HG03432 (cell line): ENCODE data around the gene UBE2Q2.
"Not testable (repeated sequence)": the region's sequence is repeated elsewhere in the genome, so short reads cannot be mapped to it uniquely, and the experiment has no call there.

Experiments
- ATAC-seq: cut with Tn5 transposase; IDR thresholded peaks from one replicate; pipeline ENCODE4 v1.9.1; 2021; ENCODE audit warnings: mild to moderate bottlenecking, moderate library complexity; ENCODE audit not compliant: unreplicated experiment

Gene UBE2Q2

DNA sequence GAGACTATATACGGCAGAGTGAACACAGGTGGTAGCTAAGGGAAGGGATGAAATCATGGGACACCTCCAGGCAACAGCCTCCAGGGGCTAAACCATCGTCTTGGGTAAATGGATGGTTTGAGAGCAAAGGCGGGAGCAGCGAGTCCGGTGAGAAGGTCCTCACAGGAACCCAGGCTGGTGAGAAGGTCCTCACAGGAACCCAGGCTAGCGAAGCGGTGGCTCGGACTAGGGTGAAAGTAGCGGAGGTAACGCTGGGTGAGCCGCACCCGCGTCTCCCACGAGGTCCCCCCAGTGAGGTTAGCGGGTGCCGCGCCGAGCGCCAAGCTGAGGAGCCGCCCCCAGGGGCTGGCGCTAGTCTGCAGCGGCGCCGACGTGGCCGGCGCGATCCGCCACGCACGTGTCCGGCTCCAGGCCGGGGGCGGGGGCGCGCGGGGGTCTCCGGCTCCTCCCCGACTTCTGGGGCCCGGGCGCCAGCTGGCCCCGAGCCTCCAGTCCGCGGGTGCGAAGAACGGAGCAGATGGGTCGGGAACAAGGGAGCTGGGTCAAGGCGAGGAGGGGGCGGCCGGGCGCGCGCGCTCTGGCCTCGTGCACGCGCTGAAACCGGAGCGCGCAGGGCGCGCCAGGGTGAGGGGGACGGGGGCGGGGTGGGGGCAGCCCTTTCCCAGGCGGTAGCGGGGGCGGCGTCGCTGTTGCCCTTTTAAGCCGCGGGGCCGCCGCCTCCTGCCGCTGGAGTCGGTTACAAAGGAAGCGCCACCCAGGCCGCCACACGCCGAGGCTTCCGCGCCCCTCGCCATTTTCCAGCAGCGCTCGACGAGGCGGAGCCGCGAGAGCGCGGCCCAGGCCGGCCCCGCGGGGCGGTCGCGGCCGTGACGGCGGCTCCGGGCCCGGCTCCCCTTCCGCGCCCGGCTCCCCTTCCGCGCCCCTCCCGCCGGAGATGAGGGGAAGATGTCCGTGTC lies at the start of gene UBE2Q2:
Gene UBE2Q2, plus strand, starts transcription at position 726 of the 956 bp plus-strand sequence. Its CDS starts 220 bp downstream, at position 946.
- ATAC-seq: peak; percentile 49

DNA sequence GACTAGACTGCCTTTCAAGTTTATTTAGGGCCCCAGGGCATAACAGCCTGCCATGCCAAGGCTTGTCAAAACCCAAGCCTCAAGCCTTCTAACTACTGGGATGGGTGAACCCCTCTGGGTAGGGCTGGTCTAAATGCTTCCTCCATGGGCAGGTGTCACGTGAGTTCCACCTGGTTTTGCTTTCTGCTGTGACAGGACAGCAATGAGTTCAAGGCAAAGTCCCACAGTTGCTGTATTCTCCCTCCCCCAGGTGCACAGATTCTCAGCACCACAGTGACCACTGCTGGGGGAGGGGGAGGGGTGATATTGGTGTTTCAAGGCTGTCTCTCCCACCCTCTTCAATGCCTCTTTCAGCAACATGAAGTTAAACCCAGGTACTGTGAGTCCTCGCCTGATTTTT lies 46.9 kb upstream of the UBE2Q2 start:
- ATAC-seq: no peak

DNA sequence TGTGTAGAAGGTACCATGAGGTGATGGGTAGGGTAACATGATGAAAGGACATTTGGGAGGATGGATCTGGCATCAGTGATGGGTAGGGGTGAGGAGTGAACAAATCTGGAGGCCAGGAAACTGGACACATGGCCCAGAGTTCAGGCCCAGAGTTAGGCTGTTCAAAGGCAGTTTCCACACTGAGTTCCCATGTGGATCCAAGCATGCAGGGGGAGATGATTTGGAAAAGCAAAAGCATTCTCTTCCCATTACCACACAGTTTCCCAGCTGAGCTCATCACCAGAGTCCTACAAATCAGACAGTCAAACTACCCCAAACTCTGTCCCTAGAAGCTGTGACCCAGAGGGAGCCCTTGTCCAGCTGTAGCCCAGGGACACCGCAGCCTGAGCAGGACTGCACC lies 46.1 kb upstream of the UBE2Q2 start:
- ATAC-seq: not testable (repeated sequence)

DNA sequence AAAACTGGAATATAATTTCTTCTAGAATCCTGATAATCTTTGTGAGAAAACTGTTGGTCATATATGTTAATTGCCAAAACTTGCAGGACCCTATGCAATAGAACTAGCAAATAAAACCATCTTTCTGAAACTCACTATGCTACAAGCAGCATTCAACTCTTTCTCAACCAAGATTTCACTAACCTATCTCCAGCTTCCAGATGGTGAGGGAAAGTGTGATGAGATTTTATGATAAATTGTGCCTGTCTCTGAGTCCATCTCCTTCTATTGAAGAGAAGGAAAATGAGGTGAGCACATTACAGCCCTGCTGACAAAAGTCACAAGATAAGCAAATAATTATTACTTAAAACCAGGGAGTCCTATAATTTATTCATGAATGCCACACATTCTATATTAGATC lies 44.1 kb upstream of the UBE2Q2 start:
- no peak for ATAC-seq

DNA sequence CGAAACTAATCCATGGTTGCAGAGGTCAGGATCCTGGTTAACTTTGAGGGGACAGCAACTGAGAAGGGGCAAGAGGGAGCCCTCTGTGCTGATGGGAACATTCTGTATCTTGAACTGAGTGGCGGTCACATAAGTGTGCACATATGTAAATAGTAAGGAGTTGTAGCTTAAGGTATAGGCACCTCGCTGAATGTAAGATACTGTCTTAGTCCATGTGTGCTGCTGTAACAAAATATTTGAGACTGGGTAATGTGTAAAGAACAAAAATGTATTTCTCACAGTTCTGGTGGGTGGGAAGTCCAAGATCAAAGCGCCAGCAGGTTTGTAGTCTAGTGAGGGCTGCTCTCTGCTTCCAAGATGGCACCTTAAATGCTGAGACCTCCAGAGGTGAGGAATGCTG lies 42.8 kb upstream of the UBE2Q2 start:
- ATAC-seq: not testable (repeated sequence)

DNA sequence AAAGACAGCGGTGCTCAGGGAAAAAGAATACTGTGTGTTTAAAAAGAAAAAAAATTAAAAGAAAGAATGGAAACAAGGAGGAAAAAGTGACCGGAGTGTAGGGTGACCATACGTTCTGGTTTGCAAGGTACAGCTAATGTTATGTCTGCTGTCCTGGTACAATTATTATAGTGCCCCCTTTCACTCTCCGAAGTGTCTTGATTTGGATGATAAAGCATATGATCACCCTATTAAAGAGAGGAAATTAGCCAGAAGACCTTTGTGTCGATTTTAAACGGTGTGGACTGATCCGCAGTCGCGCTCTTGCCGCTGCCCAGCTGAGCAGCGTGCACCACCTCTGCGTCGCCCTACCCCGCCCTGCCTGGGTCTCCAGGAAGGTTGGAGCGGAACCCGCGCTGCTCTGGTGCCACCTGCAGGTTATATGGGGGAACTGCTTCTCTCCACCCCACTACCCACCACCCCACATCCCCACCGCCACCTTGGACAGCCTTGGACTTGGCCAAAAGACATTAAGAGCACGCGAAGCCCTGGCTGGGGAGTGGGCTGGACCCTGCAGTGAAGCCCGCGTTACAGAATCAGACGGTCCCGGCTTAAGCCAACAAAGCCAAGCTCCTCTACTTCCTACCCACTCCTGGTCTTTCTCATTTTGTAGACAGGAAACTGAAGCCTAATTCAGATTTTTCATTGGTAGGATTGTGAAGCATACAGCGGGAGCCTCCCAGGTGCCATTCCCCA lies 41.2 kb upstream of the UBE2Q2 start:
- peak; percentile 65 for ATAC-seq

DNA sequence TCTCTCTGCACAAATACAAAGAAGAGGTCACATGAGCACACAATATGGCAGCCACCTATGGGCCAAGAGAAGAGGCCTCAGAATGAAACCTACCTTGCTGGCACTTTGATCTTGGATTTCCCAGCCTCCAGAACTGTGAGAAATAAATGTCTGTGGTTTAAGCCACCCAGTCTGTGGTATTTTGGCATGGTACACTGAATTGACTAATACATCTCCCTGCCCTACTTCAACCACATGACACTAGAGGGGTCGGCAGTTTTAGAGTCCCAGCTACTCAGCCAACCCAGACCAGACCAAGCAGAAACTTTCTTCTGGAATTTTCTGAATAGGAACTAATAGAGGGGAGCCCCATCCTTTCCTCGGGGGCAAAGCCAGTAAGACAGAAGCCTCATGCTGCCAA lies 35.8 kb upstream of the UBE2Q2 start:
- not testable (repeated sequence) for ATAC-seq

DNA sequence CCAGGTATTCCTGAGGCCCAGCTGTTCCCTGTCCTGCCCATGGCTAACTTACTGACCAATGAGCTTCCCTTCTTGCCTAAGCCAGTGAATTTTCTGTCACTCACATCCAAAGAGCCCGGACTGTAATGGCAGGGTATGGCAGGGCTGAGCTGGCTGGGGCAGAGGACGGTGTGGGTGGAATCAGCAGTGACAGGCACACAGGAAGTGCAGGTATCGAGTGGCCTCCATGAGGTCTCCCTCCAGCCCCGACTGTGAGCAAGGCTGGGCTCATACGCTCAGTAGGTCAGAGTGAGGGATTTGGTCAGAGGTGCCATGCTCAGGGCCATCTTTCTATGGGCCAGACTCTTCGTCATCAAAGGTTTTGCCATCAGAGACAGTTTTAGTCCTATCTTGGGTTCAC lies 35.2 kb upstream of the UBE2Q2 start:
- ATAC-seq: not testable (repeated sequence)

DNA sequence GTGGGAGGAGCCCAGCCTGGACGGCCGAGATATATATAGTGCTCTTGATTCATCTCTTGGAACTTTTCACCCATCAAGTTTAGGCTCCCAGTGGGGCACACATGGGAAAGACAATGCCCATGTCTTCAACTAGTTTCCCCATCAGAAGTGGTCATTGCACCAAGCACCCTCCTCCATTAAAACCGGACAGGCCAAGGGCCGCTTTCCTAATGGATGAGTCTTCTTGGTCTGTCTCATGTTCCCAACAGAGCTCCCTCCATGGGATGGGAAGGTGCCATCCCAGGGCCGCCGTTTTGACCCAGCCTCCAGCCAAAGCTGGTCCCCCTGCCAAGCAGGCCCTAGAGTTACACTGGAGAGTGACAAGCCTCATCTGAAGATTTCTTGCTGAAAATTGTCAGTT lies 34.7 kb upstream of the UBE2Q2 start:
- no peak for ATAC-seq

DNA sequence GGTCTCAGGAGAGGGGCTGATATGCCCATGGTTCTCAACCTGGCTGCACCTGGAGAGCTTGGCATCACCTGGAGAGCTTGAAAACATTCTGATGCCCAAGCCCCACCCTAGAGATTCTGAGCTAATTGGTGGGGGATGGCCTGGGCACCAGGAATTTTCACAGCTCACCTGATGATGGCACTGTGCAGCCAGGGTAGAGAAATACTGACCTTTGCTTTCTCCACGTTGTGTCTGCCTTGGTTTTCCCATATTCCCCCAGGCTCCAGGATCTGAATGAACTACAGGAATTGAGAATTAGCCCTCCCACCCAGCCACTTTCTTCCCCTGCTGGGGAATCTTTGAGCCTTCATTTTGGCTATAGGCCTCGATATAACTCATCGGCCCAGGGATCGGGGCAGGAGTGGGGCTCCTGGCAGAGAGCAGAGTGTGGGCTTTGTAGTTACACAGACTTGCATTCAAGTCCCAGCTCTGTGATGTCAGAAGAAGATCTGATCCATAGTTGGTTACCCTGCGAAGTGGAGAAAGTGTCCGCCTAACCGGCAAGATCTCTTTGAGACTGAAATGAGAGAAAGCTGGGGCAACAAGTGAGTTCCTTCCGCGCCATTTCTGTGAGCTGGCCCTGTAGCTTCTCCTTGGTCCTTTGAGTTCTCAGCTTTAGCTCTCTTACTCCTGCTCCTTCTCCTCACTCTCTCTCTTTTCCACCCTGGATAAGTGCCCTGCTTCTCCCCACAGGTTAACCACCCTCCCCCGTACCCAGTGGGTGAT lies 33.1 kb upstream of the UBE2Q2 start:
- ATAC-seq: no peak

DNA sequence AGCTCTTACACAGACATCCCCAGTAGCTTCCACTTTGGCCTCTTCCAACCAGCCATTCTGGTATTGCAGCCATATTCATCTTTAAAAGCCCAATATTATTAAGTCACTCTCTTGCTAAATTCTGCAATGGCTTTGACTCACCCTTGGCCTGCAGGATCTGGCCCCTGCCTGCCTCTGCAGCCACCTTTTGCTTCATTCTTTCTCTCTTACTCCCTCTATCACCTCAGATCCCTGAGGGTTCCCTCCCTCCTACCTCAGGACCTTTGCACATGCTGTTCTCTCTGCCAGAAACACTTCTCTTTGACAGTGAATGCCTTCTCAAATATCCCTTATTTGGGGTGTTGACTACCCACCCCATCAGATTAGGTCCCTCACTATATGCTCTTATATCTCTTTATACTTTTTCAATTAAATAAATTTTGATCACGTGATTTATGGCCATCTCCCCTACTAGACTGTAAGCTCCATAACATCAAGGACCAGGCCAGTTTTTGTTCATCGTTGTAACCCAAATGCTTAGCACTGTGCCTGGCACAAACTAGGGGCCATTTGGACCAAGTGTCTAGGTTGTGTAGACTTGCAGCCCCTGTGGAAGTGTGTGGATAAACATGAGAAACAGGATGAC lies 32.3 kb upstream of the UBE2Q2 start:
- no peak for ATAC-seq

DNA sequence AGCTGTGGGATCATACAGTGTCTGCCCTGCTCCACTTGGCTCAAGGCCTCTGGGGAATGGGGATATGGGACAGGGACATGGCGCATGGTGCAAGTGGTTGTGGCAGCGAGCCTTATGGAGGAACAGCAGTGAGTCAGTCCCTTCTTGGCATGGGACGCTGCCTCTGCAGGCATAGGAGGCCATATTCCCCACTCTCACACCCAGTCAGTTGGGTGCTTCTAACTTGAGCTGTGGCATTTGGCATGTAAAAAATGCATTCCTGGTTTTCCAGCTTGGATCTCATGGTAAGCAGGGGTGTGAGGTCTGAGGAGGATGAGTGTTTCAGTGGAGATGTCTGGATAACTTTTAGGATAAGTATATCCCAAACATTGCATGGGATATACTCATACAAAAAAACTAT lies 31.6 kb upstream of the UBE2Q2 start:
- ATAC-seq: no peak

DNA sequence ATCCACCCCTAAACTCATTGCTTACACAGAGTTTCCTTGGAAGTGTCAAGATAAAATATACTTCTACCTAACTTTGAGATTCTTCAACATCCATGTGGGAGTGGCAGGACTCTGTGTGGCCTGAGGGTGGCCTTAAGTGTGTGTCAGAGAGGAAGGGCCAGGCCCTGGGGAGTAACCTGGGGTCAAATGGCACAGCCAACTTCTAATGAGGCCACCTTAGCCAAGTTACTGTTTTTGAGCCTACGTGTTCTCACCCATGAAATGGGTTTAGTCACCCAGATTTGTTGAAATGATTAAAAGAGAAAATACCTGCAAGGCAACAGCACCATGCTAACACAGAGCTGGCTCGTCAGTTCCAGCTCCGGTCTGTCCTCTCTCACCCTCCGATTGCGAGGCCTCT lies 28.5 kb upstream of the UBE2Q2 start:
- no peak for ATAC-seq

DNA sequence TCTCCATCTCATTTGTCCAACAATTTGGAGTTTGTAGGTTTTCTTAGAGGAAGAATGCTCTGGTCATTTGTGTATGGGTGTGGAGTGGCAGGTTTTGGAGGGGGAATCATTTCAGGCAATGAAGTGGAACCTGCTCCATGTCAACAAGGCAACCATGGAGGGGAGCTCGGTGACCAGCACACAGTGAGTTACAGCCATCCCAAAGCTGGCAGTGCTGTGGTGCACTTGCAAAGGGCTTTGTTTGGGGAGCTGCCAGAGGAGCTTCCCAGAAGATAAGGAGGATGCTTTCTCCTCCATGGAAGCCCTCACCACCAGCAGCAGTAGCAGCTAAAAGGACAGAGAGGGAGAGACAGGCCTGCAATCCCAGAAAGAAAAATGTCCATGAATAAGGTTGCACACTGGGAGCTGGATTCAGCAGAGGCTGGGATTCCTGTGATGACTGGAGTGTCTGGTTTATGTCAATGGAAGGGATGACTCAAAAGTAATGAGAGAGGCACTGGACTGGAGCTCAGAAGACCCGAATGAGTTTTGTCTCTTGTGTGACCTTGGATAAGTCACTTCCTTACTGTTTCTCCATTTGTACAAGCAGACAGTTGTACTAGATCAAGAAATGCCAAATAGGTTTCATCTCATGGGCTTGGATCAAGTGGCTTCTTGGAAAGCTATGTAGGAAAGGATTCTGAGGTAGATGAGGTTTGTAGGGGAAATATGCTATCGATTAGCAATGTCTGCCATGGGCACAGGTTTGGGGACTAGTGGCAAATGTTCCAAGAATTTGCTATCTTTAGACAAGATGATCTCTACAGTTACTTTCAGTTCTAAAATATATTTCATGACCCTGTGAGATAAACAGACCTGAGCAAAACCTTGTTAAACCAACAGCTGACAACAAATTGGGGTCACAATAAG lies 27.2 kb upstream of the UBE2Q2 start:
- ATAC-seq: no peak

DNA sequence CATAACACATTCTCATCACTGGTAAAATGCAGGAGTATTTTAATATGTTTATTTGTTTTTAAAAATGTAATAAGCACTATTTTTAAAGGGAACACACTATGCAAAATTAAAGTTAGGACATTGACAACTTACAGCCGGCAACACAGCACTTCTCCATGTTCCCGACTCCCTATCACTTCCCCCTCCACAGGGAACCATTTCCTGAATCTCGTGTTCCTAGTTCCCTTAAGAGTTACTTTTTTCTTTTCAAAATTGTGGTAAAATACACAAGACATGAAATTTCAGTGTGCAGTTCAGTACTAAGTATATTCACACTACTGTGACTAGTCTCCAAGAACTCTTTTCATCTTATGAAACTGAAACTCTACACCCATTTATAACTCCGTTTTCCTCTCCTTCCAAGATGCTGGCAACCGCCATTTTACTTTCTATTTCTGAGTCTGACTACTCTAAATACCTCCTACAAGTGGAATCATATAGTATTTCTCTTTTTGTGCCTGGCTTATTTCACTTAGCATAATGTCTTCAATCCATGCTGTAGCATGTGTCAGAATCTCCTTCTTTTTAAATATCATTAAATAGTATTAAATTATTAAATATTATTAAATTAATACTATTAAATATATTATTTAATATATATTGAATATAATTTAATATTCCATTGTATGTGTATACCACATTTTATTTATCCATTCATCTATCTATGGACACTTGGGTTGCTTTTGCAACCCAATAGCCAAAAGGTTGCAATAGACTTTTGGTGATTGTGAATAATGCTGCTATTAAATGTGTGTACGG lies 25.9 kb upstream of the UBE2Q2 start:
- ATAC-seq: no peak

DNA sequence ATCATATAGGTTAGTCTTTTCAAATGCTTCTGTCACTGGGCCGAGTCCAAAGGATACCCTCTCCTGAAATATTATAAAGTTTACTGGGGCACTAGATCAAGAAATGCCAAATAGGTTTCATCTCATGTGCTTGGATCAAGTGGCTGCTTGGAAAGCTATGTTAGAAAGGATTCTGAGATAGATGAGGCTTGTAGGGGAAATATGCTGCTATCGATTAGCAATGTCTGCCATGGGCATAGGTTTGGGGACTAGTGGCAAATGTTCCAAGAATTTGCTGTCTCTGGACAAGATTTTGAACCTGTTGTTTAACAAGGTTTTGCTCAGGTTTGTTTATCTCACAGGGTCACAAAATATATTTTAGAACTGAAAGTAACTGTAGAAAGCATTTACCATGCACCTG lies 23.0 kb upstream of the UBE2Q2 start:
- ATAC-seq: no peak

DNA sequence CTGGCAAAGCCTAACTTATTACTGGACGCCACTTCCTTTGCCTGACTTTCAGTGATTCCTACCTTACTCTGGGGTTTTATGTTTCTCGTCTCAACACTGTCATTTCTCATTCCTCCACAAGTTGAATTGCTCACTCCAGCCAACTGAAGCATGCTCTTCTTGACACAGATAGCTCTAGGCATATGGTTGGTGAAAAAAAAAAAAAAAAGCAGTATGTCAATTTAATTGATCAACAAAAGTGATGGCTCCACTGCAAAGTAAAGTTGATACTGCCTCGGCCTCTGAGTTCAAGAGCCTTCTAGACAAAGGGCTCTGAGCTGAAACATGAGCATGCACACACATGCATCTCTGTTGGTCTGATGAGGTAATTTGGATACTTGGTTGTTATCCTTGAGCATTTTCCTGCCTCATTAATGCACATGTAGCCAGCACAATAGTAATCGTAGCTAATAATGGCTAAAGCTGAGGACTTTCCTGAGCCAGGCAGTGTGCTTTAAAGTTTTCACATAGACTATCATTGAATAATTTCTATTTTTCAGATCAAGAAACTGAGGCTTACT lies 21.4 kb upstream of the UBE2Q2 start:
- ATAC-seq: no peak

DNA sequence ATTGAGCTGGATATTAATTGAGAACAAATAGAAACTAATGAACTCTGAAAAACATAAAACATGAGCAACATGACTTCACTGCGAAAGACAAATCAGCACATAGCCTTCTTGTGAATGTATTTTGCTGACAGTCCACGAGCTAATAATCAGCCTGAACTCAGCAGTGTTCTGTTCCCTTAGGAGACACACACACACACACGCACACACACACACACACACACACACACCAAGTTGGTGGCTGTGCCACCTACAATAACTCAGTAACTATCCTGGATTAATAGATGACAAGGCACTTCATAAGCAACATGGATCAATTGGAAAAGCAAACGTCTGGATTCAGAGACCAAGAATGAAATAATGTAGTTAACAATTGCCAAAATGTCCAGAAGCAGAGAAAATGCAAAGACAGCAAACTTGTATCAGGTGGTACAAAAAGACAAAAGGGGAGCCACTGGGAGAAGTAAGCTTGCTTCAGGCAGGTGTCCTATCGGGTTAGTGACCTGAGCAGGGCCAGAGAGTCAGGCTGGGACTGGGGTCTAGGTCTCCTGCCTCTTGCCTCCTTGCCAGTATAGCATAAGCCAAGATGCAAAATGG lies 20.5 kb upstream of the UBE2Q2 start:
- ATAC-seq: no peak
